H9 (cell line): ENCODE data around the gene GALNT9. TPM values are rescaled to one million over a fixed set of nuclear protein-coding genes. Genes with fewer than 3 reads are reported as not detected.

ENCODE experiments used
- DNase-seq: peaks from one replicate; pipeline ENCODE4 v3.0.0-alpha.2; 2017
- H2AFZ ChIP-seq: one replicate; pipeline ENCODE4 v1.6.1; 2013; ENCODE audit warnings: mild to moderate bottlenecking, low read length, control low read depth, moderate library complexity
- H2AK5ac ChIP-seq: 2 replicates; pipeline ENCODE4 v1.6.1; 2013; ENCODE audit warnings: low read length, control low read depth, mixed read lengths; ENCODE audit not compliant: insufficient read length
- H2BK120ac ChIP-seq: one replicate; pipeline ENCODE4 v1.6.1; 2013; ENCODE audit warnings: low read depth, mild to moderate bottlenecking, low read length, control low read depth, inconsistent platforms; ENCODE audit not compliant: poor library complexity, severe bottlenecking
- H2BK12ac ChIP-seq: 2 replicates; pipeline ENCODE4 v1.6.1; 2013; ENCODE audit warnings: low read length, control low read depth, mixed read lengths, low read depth; ENCODE audit not compliant: insufficient read length
- H2BK15ac ChIP-seq: 2 replicates; pipeline ENCODE4 v1.6.1; 2013; ENCODE audit warnings: low read depth, low read length, control low read depth
- H2BK20ac ChIP-seq: one replicate; pipeline ENCODE4 v1.6.1; 2013; ENCODE audit warnings: low read depth, mild to moderate bottlenecking, low read length, control low read depth, inconsistent platforms; ENCODE audit not compliant: poor library complexity, severe bottlenecking
- H2BK5ac ChIP-seq: 2 replicates; pipeline ENCODE4 v1.6.1; 2013; ENCODE audit warnings: low read length, control low read depth, mixed read lengths; ENCODE audit not compliant: insufficient read length
- H3K14ac ChIP-seq: 2 replicates; pipeline ENCODE4 v1.6.1; 2013; ENCODE audit warnings: low read length, control low read depth; ENCODE audit not compliant: insufficient read depth
- H3K18ac ChIP-seq: 2 replicates; pipeline ENCODE4 v1.6.1; 2013; ENCODE audit warnings: low read depth, mild to moderate bottlenecking, mixed read lengths, low read length, control low read depth; ENCODE audit not compliant: insufficient read length
- H3K23ac ChIP-seq: 2 replicates; pipeline ENCODE4 v1.6.1; 2013; ENCODE audit warnings: low read length, control low read depth, mixed read lengths, low read depth; ENCODE audit not compliant: insufficient read length
- H3K23me2 ChIP-seq: 2 replicates; pipeline ENCODE4 v1.6.1; 2013; ENCODE audit warnings: low read depth, mild to moderate bottlenecking, mixed read lengths, low read length, control low read depth; ENCODE audit not compliant: insufficient read length, poor library complexity, severe bottlenecking
- H3K27ac ChIP-seq: 2 replicates; pipeline ENCODE4 v1.5.1; 2013; ENCODE audit warnings: low read length, control low read depth, mixed read lengths, low read depth; ENCODE audit not compliant: insufficient read length
- H3K27me3 ChIP-seq: 2 replicates; pipeline ENCODE4 v1.6.1; 2013; ENCODE audit warnings: low read length, control low read depth, inconsistent platforms; ENCODE audit not compliant: insufficient read depth
- H3K4ac ChIP-seq: 2 replicates; pipeline ENCODE4 v1.6.1; 2013; ENCODE audit warnings: low read depth, mild to moderate bottlenecking, control low read depth, inconsistent platforms, low read length, moderate library complexity
- H3K4me1 ChIP-seq: 2 replicates; pipeline ENCODE4 v1.6.1; 2013; ENCODE audit warnings: low read length, control low read depth, inconsistent platforms; ENCODE audit not compliant: insufficient read depth
- H3K4me2 ChIP-seq: 2 replicates; pipeline ENCODE4 v1.6.1; 2013; ENCODE audit warnings: low read length, control low read depth, mixed read lengths; ENCODE audit not compliant: insufficient read length, insufficient read depth
- H3K56ac ChIP-seq: 2 replicates; pipeline ENCODE4 v1.6.1; 2013; ENCODE audit warnings: low read depth, mild to moderate bottlenecking, mixed read lengths, low read length, control low read depth; ENCODE audit not compliant: insufficient read length
- H3K79me1 ChIP-seq: 2 replicates; pipeline ENCODE4 v1.6.1; 2013; ENCODE audit warnings: low read depth, mild to moderate bottlenecking, moderate library complexity, low read length, control low read depth, inconsistent platforms; ENCODE audit not compliant: insufficient read depth, poor library complexity, severe bottlenecking
- H3K79me2 ChIP-seq: 2 replicates; pipeline ENCODE4 v1.6.1; 2013; ENCODE audit warnings: low read length, control low read depth, inconsistent platforms; ENCODE audit not compliant: insufficient read depth
- H3K9ac ChIP-seq: 2 replicates; pipeline ENCODE4 v1.6.1; 2013; ENCODE audit warnings: low read length, control low read depth, mixed read lengths; ENCODE audit not compliant: insufficient read length; ENCODE audit errors: extremely low read depth
- H3K9me3 ChIP-seq: one replicate; pipeline ENCODE4 v1.6.1; 2013; ENCODE audit warnings: low read depth, low read length, inconsistent platforms; ENCODE audit not compliant: control insufficient read depth
- H3T11ph ChIP-seq: one replicate; pipeline ENCODE4 v1.6.1; 2013; ENCODE audit warnings: mild to moderate bottlenecking, low read length, control low read depth, inconsistent platforms
- H4K20me1 ChIP-seq: one replicate; pipeline ENCODE4 v1.6.1; 2013; ENCODE audit not compliant: control insufficient read depth, insufficient read length, insufficient read depth
- H4K5ac ChIP-seq: 2 replicates; pipeline ENCODE4 v1.6.1; 2013; ENCODE audit warnings: low read depth, mild to moderate bottlenecking, mixed read lengths, low read length, control low read depth; ENCODE audit not compliant: insufficient read length
- H4K8ac ChIP-seq: replicated peaks from 2 replicates; pipeline ENCODE4 v1.6.1; 2013; ENCODE audit warnings: low read length, control low read depth, mixed read lengths, low read depth; ENCODE audit not compliant: insufficient read length
- H4K91ac ChIP-seq: 2 replicates; pipeline ENCODE4 v1.6.1; 2013; ENCODE audit warnings: low read depth, mild to moderate bottlenecking, moderate library complexity, mixed read lengths, low read length, control low read depth; ENCODE audit not compliant: insufficient read length
- H3K27ac Mint-ChIP-seq, 3 experiments: 2 replicates in 2 of 3; 3 replicates in 1 of 3; pipeline ENCODE4 v1.8.0; 2020 to 2021; ENCODE audit warnings: mixed read lengths in 3 of 3, mild to moderate bottlenecking in 1 of 3, moderate library complexity in 1 of 3
- H3K27me3 Mint-ChIP-seq: 2 replicates; pipeline ENCODE4 v1.8.0; 2021; ENCODE audit warnings: low read depth, mild to moderate bottlenecking, moderate library complexity, mixed read lengths
- H3K36me3 Mint-ChIP-seq, 3 experiments: 2 replicates in 2 of 3; 3 replicates in 1 of 3; pipeline ENCODE4 v1.8.0; 2020 to 2021; ENCODE audit warnings: low read depth in 3 of 3, mixed read lengths in 3 of 3; ENCODE audit not compliant: insufficient read depth in 1 of 3
- H3K4me1 Mint-ChIP-seq, 2 experiments: 2 replicates each; pipeline ENCODE4 v1.8.0; 2020; ENCODE audit warnings: mixed read lengths in 2 of 2
- H3K4me3 Mint-ChIP-seq, 2 experiments: 2 replicates in 1 of 2; 3 replicates in 1 of 2; pipeline ENCODE4 v1.8.0; 2020 to 2021; ENCODE audit warnings: mild to moderate bottlenecking in 2 of 2, mixed read lengths in 2 of 2, moderate library complexity in 1 of 2
- H3K9me3 Mint-ChIP-seq, 2 experiments: 2 replicates in 1 of 2; 3 replicates in 1 of 2; pipeline ENCODE4 v1.8.0; 2020; ENCODE audit warnings: mild to moderate bottlenecking in 2 of 2, mixed read lengths in 2 of 2, moderate library complexity in 1 of 2
- WGBS: extraction: QIAGEN DNeasy Blood & Tissue Kit; methylation state at CpG from one replicate; pipeline ENCODE4 v1.1.7; 2013; ENCODE audit warnings: missing lambda C conversion rate, low lambda C conversion rate, mixed read lengths; ENCODE audit not compliant: insufficient read length; ENCODE audit errors: extremely low coverage; 5-methylcytosine and 5-hydroxymethylcytosine counted together
- total RNA-seq: library from RNA; stranded (reverse); gene quantifications from 2 replicates; pipeline ENCODE4 v1.2.1, GENCODE V29; 2021
- TF ChIP-seq, protein P1 (sequence below): fragments of 200-600 bp; sonication (generic); conservative IDR thresholded peaks from 3 replicates; pipeline ENCODE4 v1.8.0; 2021; ENCODE audit warnings: antibody characterized with exemption, mild to moderate bottlenecking

GALNT9 gene
- total RNA-seq, 1 experiment from 2014 or later = 0.35 TPM

DNA sequence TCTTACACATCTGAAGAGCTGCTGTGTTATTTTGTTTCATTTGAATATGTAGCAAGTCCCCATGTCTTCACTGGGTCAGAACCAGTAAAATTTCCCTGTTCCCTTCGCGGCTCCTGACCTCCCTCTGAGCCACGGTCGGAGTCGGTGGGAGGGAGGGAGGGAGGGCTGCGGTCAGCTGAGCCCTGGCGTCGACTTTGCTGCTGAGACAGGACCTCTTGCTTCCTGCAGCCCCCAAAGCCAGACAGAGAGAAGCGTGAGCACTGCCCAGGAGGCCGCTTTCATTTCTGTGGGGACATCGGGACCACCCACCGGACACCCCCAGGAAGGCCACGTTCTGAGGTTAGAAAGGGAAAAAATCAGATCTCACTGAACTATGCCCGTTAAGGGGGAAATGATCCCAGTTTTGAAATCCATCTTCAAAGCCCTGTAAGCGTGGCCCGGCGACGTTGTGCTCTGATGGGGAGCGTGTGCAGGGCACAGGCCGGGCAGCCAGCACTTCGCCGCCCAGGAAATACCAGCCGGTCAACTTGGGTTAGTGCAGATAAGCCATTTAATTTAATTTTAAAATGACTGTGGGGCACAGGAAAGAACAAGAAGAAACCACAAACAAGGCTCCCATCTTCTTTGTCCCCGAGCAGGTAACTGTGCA, 143.1 kb downstream of the GALNT9 start:
- Histone ChIP-seq H4K91ac (no peak overlapping the region), H3K18ac (no peak overlapping the region), H3K23ac (no peak overlapping the region), H3T11ph (no peak overlapping the region), H3K14ac (no peak overlapping the region), H3K4ac (no peak overlapping the region), H2BK5ac (no peak overlapping the region), H3K23me2 (peaks cover 11% of the 10 kb centered on the region), H2BK12ac (no peak overlapping the region), H3K9ac (no peak overlapping the region), H2AFZ (no peak overlapping the region), H3K56ac (no peak overlapping the region), H3K27ac (no peak overlapping the region), H3K4me1 (no peaks in the 10 kb centered on the region), H3K9me3 (no peaks in the 10 kb centered on the region), H2BK15ac (no peak overlapping the region), H3K79me2 (no peaks in the 10 kb centered on the region), H3K4me2 (no peak overlapping the region), H2BK20ac (no peak overlapping the region), H3K79me1 (no peaks in the 10 kb centered on the region), H4K20me1 (no peaks in the 10 kb centered on the region), H4K8ac (no peak overlapping the region), H4K5ac (no peak overlapping the region), H2BK120ac (no peak overlapping the region), H3K27me3 (peaks cover 8% of the 10 kb centered on the region; the same call in 1 of the 2 replicates), H2AK5ac (no peak overlapping the region)
- Mint-ChIP-seq H3K36me3 (no peaks in the 10 kb centered on the region; a peak in 1 of 7 replicates), H3K9me3 (peaks cover 0 to 7% of the 10 kb centered on the region in 2 experiments; a peak in 2 of 5 replicates), H3K4me1 (peaks cover 9 to 11% of the 10 kb centered on the region in 2 experiments), H3K27me3 (peaks cover 95% of the 10 kb centered on the region), H3K27ac (no peak overlapping the region; a peak in 1 of 7 replicates), H3K4me3 (peak overlapping the region in 1 of 2 experiments; percentile 46; a peak in 2 of 5 replicates)
- TF ChIP-seq, protein P1, sequence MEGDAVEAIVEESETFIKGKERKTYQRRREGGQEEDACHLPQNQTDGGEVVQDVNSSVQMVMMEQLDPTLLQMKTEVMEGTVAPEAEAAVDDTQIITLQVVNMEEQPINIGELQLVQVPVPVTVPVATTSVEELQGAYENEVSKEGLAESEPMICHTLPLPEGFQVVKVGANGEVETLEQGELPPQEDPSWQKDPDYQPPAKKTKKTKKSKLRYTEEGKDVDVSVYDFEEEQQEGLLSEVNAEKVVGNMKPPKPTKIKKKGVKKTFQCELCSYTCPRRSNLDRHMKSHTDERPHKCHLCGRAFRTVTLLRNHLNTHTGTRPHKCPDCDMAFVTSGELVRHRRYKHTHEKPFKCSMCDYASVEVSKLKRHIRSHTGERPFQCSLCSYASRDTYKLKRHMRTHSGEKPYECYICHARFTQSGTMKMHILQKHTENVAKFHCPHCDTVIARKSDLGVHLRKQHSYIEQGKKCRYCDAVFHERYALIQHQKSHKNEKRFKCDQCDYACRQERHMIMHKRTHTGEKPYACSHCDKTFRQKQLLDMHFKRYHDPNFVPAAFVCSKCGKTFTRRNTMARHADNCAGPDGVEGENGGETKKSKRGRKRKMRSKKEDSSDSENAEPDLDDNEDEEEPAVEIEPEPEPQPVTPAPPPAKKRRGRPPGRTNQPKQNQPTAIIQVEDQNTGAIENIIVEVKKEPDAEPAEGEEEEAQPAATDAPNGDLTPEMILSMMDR = no peak
- WGBS = no CpG with 5 or more reads among the region's 24 CpGs
- DNase-seq = no peak
